Gastrocnemius medialis (tissue), 4 donors: ENCODE data around the gene R3HDM1.

Experiments
- CTCF ChIP-seq, 5 experiments: fragments of 450-650 bp in 3 of 5; fragments of 200-600 bp in 2 of 5; sonication (generic) in 2 of 5; IDR thresholded peaks in 4 of 5; conservative IDR thresholded peaks in 1 of 5; 1 replicate in 4 of 5; 2 replicates in 1 of 5; pipeline ENCODE4 v1.5.1; 2016 to 2019; ENCODE audit warnings: antibody characterized with exemption in 5 of 5, mild to moderate bottlenecking in 3 of 5, moderate library complexity in 3 of 5
- POLR2A ChIP-seq, 2 donors: fragments of 450-650 bp; IDR thresholded peaks; one replicate each; pipeline ENCODE4 v1.6.1; 2017; ENCODE audit warnings: antibody characterized with exemption in 2 of 2, mild to moderate bottlenecking in 2 of 2, moderate library complexity in 2 of 2

DNA sequence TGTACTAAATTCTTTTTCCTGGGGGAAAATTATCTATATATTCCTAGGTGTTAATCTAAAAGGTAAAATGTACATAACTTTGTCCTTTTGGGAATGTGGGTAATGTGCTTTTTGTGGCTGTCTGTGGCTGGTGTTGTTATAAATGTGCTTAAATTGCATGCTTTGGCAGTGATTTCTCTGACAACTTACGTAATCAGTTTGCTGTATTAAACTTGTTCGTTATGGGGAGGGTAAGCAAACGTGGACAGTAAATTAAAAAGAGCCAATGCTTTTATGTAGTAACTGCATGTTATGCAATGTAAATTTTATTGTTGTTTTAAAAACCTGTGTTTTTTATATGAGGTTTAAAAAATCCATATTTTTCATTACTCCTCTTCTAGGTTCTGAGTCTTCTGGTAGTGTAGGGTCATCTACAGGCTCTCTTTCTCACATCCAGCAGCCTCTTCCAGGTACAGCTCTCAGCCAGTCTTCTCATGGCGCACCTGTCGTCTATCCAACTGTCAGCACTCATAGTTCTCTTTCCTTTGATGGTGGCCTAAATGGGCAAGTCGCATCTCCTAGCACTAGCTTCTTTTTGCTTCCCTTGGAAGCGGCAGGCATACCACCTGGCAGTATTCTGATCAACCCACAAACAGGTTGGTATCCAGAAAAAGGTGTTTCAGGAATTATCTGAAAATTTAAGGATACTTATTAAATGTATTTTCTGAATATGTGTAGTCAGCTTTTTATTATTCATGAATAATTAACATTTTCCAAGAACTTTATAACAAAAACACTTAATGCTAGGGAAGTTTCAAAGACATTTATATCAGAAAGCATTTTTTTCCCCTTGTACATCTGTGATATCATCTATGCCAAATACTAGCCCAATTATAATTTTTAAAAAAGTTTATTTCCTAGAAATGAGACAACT lies 110.1 kb downstream of the R3HDM1 start:
- no peak for TF ChIP-seq POLR2A (IDR thresholded peaks at IDR 0.05)
- no peak for TF ChIP-seq CTCF (IDR thresholded peaks at IDR 0.05 in 4 of 5, conservative IDR thresholded peaks at IDR 0.05 in 1 of 5)
